Measurements from ENCODE around the gene CRADD.

- TF ChIP-seq POLR2A (IDR thresholded peaks at IDR 0.05) (no peak), CTCF (IDR thresholded peaks at IDR 0.05) (no peak), POLR2AphosphoS5 (IDR thresholded peaks at IDR 0.05) (no peak)
Measured at GRCh38 chr12:93667672-93668071, 9.5 kb upstream of the CRADD start.
